Measurements from ENCODE around the gene HEXB. TPM values are rescaled to one million over a fixed set of nuclear protein-coding genes. Genes with fewer than 3 reads are reported as not detected.

The HEXB gene
- total and polyA plus RNA-seq, 2 experiments from 2014 or later = 26.8 to 30.1 TPM

GRCh38 chr5:74652576-74652975 lies 32.5 kb upstream of the HEXB start:
- no peak overlapping the region for H3K27ac ChIP-seq

DNA sequence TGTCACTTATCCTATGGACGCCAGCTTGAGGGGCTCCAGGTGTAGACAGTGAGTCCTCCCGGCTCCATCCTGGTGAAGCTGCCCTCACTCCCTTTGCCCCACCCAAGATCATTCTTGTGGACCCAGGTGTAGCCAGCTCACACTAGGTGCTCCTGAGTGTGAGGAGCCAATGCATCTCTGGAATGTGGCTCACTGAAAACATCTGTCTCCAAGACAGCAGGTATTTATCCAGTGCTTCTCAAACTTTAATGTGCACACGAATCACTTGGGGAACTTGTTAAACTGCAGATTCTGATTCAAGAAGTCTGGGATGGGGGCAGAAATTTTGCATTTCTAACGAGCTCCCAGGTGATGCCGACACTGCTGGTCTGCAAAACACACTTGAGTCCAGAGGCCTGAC lies 31.0 kb upstream of the HEXB start:
- Histone ChIP-seq H3K4me1 (ENCODE audit: low read depth) (no peaks in the 10 kb centered on the region), H3K36me3 (no peaks in the 10 kb centered on the region), H3K9me3 (ENCODE audit: low read depth) (no peaks in the 10 kb centered on the region), H3K4me3 (no peak overlapping the region), H3K27ac (no peak overlapping the region), H3K27me3 (no peaks in the 10 kb centered on the region)
- TF ChIP-seq CTCF (IDR thresholded peaks at IDR 0.05; ENCODE audit: low read depth, low read length) = no peak
- no peak for DNase-seq (ENCODE audit: low read depth in 1 of 2, low spot score in 1 of 2)

More at GRCh38 chr5:74652576-74652975, 32.5 kb upstream of the HEXB start:
- no peaks in the 10 kb centered on the region for H3K9me3 ChIP-seq (ENCODE audit: low read depth)
- H3K27me3 ChIP-seq = no peaks in the 10 kb centered on the region
- no peak for DNase-seq (ENCODE audit: low read depth in 1 of 2, low spot score in 1 of 2)
- H3K4me1 ChIP-seq (ENCODE audit: low read depth) = no peaks in the 10 kb centered on the region
- no peak overlapping the region for H3K4me3 ChIP-seq
- no peak for TF ChIP-seq CTCF (IDR thresholded peaks at IDR 0.05; ENCODE audit: low read depth, low read length)
- no peaks in the 10 kb centered on the region for H3K36me3 ChIP-seq

- no peak overlapping the region for H3K4me3 ChIP-seq
- TF ChIP-seq CTCF (IDR thresholded peaks at IDR 0.05; ENCODE audit: low read depth, low read length) = no peak
- no peaks in the 10 kb centered on the region for H3K36me3 ChIP-seq
- DNase-seq (ENCODE audit: low read depth in 1 of 2, low spot score in 1 of 2) = no peak
- no peaks in the 10 kb centered on the region for H3K4me1 ChIP-seq (ENCODE audit: low read depth)
- H3K9me3 ChIP-seq (ENCODE audit: low read depth) = no peaks in the 10 kb centered on the region
- H3K27me3 ChIP-seq = no peaks in the 10 kb centered on the region
- no peak overlapping the region for H3K27ac ChIP-seq
Measured at GRCh38 chr5:74655206-74655605, 29.8 kb upstream of the HEXB start.

DNA sequence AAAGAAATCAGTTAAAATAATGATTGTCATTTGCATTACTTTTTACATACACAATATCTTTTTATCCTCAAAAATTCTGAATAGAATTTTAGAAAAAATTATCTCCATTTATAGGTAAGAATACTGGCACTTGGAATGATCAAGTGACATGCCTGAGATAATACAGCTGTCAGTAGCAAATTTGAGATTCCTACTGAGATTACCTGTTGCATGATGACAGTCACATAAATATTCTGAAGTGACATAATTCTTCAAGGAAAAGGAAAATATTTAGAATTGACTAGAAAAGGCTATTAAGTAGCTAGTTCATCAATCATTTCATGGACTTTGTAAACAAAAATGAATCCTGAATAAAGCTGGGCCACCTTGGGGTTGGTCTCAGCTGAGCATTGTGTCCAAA lies 29.3 kb upstream of the HEXB start:
- no peak for TF ChIP-seq CTCF (IDR thresholded peaks at IDR 0.05; ENCODE audit: low read depth, low read length)
- no peak for DNase-seq (ENCODE audit: low read depth in 1 of 2, low spot score in 1 of 2)
- H3K27ac ChIP-seq = no peak overlapping the region
- no peaks in the 10 kb centered on the region for H3K9me3 ChIP-seq (ENCODE audit: low read depth)
- H3K36me3 ChIP-seq = no peaks in the 10 kb centered on the region
- no peak overlapping the region for H3K4me3 ChIP-seq
- no peaks in the 10 kb centered on the region for H3K4me1 ChIP-seq (ENCODE audit: low read depth)
- H3K27me3 ChIP-seq = no peaks in the 10 kb centered on the region

DNA sequence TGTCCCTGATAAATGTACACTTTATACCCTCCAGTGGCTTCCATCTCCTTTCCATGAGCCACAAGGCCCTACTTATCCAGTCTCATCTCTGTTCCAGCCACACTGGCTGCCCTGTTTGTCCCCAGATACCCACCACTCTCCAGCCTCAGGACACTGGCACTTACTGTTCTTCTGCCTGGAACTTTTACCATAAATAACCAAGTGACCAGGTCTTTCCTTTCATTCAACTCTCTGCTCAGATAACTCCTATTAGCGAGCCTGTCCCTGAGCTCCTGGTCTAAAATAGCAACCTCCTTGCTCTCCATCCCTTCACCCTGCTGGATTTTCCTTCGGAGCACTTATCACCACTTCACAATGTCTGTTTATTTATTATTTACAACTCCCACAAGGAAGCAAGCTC lies 27.9 kb upstream of the HEXB start:
- Histone ChIP-seq H3K4me3 (no peak overlapping the region), H3K9me3 (ENCODE audit: low read depth) (no peaks in the 10 kb centered on the region), H3K4me1 (ENCODE audit: low read depth) (no peaks in the 10 kb centered on the region), H3K27ac (no peak overlapping the region), H3K27me3 (no peaks in the 10 kb centered on the region), H3K36me3 (no peaks in the 10 kb centered on the region)
- no peak for TF ChIP-seq CTCF (IDR thresholded peaks at IDR 0.05; ENCODE audit: low read depth, low read length)
- no peak for DNase-seq (ENCODE audit: low read depth in 1 of 2, low spot score in 1 of 2)

- Histone ChIP-seq H3K27ac (no peak overlapping the region), H3K27me3 (no peaks in the 10 kb centered on the region), H3K9me3 (ENCODE audit: low read depth) (no peaks in the 10 kb centered on the region), H3K4me1 (ENCODE audit: low read depth) (no peaks in the 10 kb centered on the region), H3K36me3 (no peaks in the 10 kb centered on the region), H3K4me3 (no peak overlapping the region)
- TF ChIP-seq CTCF (IDR thresholded peaks at IDR 0.05; ENCODE audit: low read depth, low read length) = no peak
- peak in 1 of 2 donors; percentile 38 for DNase-seq (ENCODE audit: low read depth in 1 of 2, low spot score in 1 of 2)
Measured at GRCh38 chr5:74659172-74659571, 25.9 kb upstream of the HEXB start.
